Right kidney (tissue), 1 donor: Measurements from ENCODE around the gene GSK3B.

Source experiments
- DNase-seq: peaks from one replicate; pipeline ENCODE4 v3.0.0-alpha.2; 2016

Gene GSK3B

DNA sequence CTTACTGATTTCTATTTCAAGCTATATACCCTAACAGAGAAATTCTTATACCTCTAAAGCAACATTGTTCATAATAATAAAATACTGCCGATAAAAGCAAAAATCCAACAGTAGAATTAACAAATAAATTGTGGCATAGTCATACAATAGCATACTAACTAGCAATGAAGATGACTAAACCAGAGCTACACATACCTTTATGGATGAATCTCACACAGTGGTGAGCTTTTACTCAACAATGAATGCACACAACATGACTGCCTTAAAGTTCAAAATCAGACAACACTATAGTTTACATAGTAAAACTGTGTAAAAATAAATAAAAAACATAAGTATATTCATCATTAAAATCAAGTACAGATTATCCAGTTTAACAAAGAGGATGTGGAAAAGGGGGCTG is 213.3 kb downstream of the GSK3B start:
- DNase-seq, result no peak

- DNase-seq, result no peak
Measured at GRCh38 chr3:119873646-119874045, 220.6 kb downstream of the GSK3B start.

DNA sequence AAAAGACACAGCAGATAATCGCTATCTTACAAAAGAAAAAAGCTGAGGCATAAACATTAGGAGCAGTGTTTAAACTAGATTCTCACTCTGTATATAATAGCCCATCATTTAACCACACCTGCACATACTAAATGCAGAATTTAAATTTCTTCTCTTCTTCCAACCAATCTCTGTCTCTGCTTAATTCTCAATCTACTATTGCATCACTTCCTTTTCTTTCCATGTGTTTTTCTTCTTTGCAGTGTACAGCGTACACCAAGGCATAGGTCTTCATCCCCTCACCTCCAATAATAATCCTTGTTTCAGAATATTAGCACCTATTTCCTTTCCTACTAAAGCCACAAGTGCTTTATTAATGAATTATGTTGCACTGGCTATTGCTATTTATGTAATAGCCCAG is 221.5 kb downstream of the GSK3B start:
- DNase-seq, result no peak

DNA sequence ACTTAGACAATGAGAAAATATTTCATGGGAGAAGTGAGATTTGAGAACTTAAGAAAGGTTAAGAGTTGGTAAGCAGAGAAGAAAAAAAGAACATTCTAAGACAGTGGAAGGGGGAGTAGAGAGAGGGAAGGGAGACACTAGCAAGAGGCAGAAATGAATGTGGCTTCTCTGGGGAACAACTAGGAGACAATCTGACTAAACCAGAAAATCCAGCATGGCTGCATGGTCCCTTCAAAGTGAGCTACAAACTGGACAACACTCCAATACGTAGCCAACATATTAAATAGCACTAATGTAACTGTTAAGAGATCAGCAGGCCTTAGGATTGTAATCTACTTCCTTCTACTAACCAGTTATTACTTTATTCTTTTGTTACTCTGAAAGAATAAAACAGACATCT is 222.7 kb downstream of the GSK3B start:
- no peak for DNase-seq

- no peak for DNase-seq
Measured at GRCh38 chr3:119870512-119870911, 223.7 kb downstream of the GSK3B start.

GRCh38 chr3:119864476-119864875 is 229.8 kb downstream of the GSK3B start:
- DNase-seq, result no peak

- no peak for DNase-seq
Measured at GRCh38 chr3:119862616-119863015, 231.6 kb downstream of the GSK3B start.

DNA sequence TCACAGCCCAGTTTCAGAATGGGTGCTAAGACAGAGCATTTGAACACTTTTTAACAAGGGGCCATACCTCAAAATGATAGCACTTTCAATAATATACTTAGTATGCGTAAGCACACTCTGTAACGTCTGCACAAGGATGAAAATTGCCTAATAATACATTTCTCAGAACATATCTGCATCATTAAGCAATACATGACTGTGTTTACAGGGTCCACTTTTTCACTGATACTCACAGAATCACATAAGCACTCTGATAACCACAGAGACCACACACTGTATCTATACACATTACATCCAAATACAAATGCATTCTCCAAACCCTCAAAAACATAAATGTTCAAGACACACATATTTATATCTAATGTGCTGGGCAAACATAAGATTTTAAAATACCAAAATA is 232.6 kb downstream of the GSK3B start:
- no peak for DNase-seq

GRCh38 chr3:119859728-119860127 is 234.5 kb downstream of the GSK3B start:
- DNase-seq, result no peak

- no peak for DNase-seq
Measured at GRCh38 chr3:119858957-119859356, 235.3 kb downstream of the GSK3B start.

DNA sequence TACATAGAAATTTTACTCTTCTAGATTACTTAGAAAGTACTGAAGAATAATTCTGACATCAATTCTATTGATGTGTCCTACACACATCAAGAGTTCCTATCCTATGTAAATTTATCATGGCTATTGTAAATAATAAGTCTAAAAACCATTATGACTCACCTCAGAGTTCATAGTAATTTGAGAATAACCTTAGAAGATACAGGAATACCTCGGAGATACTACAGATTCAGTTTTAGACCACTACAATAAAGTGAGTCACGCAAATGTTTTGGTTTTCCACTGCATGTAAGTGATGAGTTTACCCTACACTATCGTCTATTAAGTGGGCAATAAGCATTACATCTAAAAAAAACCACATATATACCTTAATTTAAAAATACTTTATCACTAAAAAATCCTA is 237.6 kb downstream of the GSK3B start:
- DNase-seq, result no peak

DNA sequence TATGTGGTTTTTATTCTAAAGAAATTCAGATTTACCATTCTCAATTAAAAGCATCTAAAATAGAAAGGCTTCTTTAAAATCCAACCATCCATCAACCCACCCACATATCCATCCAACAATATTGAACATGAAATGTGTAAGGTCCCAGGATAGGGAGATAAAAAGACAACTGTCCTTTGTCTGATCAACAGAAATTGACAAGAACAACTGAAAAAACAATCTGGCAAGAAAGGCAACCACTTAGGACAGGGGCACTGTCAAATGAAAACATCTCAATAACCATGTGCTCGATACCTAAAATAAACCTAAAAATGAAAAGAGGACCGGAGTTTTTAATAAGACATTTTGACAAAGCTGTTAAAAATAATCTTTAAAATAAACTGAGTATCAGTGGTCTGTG is 245.1 kb downstream of the GSK3B start:
- no peak for DNase-seq

- no peak for DNase-seq
Measured at GRCh38 chr3:119841808-119842471, 252.3 kb downstream of the GSK3B start.

DNA sequence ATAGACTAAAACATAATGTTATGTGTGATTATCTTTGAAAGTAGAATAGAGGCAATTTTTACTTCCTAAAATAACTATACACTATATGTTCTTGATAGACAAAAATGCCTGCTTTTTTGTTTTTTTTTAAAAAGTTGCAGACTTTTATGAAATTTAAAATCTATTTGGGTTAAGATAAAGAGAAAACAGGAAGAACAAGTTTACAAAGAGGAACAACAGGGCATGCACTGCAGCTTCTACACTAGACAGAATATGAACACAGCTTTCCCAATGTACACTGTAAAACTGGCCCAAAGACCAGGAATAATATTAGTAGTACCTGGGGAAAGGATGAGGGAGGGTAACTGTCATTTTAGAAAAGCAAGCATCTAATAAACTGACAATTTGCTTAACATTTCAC is 258.7 kb downstream of the GSK3B start:
- no peak for DNase-seq

GRCh38 chr3:119834754-119835370 is 259.4 kb downstream of the GSK3B start:
- no peak for DNase-seq

GRCh38 chr3:119831941-119832371 is 262.3 kb downstream of the GSK3B start:
- DNase-seq, result no peak

DNA sequence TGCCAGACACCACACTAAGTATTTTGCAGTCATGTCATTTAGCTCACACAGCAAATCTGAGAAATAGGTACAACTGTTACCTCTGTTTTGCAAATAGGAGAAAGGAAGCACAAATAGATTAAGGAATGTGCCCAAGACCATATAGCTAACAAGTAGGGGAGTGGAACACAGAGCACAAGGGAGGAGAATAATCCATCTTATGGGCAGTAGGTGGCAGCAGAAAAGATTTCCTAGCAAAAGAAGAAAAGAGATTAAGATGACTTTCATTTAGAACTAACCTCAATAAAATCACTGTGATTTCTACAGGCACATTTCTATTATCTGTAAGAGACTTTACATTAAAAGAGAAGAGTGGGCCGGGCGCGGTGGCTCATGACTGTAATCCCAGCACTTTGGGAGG is 263.2 kb downstream of the GSK3B start:
- no peak for DNase-seq

DNA sequence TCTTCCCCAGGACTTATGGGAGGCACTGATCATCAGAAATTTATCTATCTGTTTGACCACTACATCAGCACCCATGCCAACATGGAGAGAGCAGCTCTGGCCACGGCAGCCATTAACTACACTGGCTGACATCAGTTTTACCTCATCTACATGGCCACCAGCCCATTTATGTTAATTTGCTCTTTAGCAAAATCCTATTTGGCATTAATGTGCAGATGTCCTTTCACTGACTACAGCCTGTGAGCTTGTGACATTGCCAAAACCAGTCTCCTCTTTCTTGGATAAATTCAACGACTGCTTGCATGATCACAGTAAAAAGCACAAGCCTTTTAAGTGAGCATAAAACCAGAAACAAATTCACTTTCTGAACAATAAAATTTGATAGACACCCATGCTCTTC is 264.8 kb downstream of the GSK3B start:
- no peak for DNase-seq

- DNase-seq, result no peak
Measured at GRCh38 chr3:119826711-119827608, 267.3 kb downstream of the GSK3B start.

DNA sequence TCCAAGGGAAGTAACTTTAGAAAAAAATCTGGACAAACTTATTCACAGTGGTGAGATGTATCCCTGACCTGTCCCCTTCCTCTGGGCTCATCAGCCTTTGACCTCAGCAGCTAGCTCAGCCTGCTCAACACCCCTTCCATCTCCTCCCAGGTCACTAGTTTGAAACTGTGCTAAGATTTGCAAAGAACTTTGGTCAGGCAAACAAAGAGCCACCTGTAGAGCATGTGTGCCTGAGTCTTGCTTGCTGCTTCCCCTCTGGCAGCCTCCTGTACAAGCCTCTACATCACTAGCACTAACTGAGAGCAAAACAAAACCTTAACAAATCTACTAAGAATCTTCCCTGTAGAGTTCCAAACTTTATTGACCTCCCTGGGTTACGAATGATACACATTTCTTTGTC is 268.4 kb downstream of the GSK3B start:
- DNase-seq, result no peak

DNA sequence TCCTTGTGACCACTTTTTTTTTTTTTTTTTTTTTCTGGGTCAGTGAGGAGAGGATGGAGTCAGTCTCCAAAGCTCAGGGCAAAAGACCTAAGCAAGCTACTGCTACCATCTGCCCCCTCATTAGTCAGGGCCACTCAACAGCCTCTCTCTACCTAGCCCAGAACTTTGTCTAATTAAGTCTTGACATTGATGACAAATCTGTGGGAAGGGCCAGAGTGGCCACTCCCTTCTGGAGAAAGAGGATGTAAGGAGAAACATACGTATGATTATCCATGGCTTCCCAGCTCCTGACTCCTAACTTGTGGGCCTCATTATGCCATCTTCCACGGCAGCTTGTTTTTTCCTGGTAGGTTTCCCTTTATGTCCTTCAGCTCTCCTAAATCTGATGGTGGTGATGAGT is 274.4 kb downstream of the GSK3B start:
- no peak for DNase-seq

- no peak for DNase-seq
Measured at GRCh38 chr3:119818937-119819336, 275.3 kb downstream of the GSK3B start.

GRCh38 chr3:119817583-119818363 is 276.5 kb downstream of the GSK3B start:
- no peak for DNase-seq
